ENCODE measurements around the gene LRRC8D.

LRRC8D gene

GRCh38 chr1:89816366-89816765, 4.5 kb upstream of the LRRC8D start:
- no peak overlapping the region for H3K4me3 ChIP-seq (ENCODE audit: low read depth, low read length)
- no peak for TF ChIP-seq CTCF (IDR thresholded peaks at IDR 0.05; ENCODE audit: borderline replicate concordance, insufficient read depth, low read depth, low read length)

- peak overlapping the region; percentile 84 for H3K4me3 ChIP-seq (ENCODE audit: low read depth, low read length)
- TF ChIP-seq CTCF (IDR thresholded peaks at IDR 0.05; ENCODE audit: borderline replicate concordance, insufficient read depth, low read depth, low read length): peak; percentile 32; the same call in 1 of the 2 replicates
Measured at GRCh38 chr1:89821322-89822108, 683 bp downstream of the LRRC8D start.

- H3K4me3 ChIP-seq (ENCODE audit: low read depth, low read length): peak overlapping the region; percentile 84
- TF ChIP-seq CTCF (IDR thresholded peaks at IDR 0.05; ENCODE audit: borderline replicate concordance, insufficient read depth, low read depth, low read length): no peak
Measured at GRCh38 chr1:89822109-89822962, 1.5 kb downstream of the LRRC8D start.

- H3K4me3 ChIP-seq (ENCODE audit: low read depth, low read length): no peak overlapping the region
- no peak for TF ChIP-seq CTCF (IDR thresholded peaks at IDR 0.05; ENCODE audit: borderline replicate concordance, insufficient read depth, low read depth, low read length)
Measured at GRCh38 chr1:89822999-89823628, 2.3 kb downstream of the LRRC8D start.

GRCh38 chr1:89823679-89824292, 3.0 kb downstream of the LRRC8D start:
- no peak overlapping the region for H3K4me3 ChIP-seq (ENCODE audit: low read depth, low read length)
- TF ChIP-seq CTCF (IDR thresholded peaks at IDR 0.05; ENCODE audit: borderline replicate concordance, insufficient read depth, low read depth, low read length): no peak

- H3K4me3 ChIP-seq (ENCODE audit: low read depth, low read length): no peak overlapping the region
- no peak for TF ChIP-seq CTCF (IDR thresholded peaks at IDR 0.05; ENCODE audit: borderline replicate concordance, insufficient read depth, low read depth, low read length)
Measured at GRCh38 chr1:89826594-89826993, 5.8 kb downstream of the LRRC8D start.

Measured in GM12875 (cell line).